HG02840 (cell line): Measurements from ENCODE around the gene TSPAN14.
A peak's percentile ranks its signal among the peaks of the same experiment; 100 is the strongest.

Experiments
- ATAC-seq: cut with Tn5 transposase; IDR thresholded peaks from one replicate; pipeline ENCODE4 v1.9.1; 2021; ENCODE audit warnings: mild to moderate bottlenecking, moderate library complexity, moderate number of reproducible peaks; ENCODE audit not compliant: unreplicated experiment, low FRiP score

TSPAN14 gene

GRCh38 chr10:80500572-80501380 lies 46.7 kb downstream of the TSPAN14 start:
- ATAC-seq: peak; percentile 61

- ATAC-seq: no peak
These were observed 47.3 kb downstream of the TSPAN14 start for GRCh38 chr10:80501381-80501912.

- ATAC-seq: no peak
These were observed 47.9 kb downstream of the TSPAN14 start for GRCh38 chr10:80501913-80502521.

GRCh38 chr10:80502621-80503583 lies 48.8 kb downstream of the TSPAN14 start:
- ATAC-seq: no peak

- no peak for ATAC-seq
These were observed 49.6 kb downstream of the TSPAN14 start for GRCh38 chr10:80503584-80504157.

GRCh38 chr10:80504158-80504811 lies 50.2 kb downstream of the TSPAN14 start:
- no peak for ATAC-seq

- ATAC-seq: no peak
These were observed 50.9 kb downstream of the TSPAN14 start for GRCh38 chr10:80504897-80505465.

GRCh38 chr10:80506189-80506575 lies 52.1 kb downstream of the TSPAN14 start:
- ATAC-seq: no peak

GRCh38 chr10:80506836-80507487 lies 52.9 kb downstream of the TSPAN14 start:
- ATAC-seq: no peak

- ATAC-seq: no peak
These were observed 54.9 kb downstream of the TSPAN14 start for GRCh38 chr10:80509108-80509402.

- no peak for ATAC-seq
These were observed 55.5 kb downstream of the TSPAN14 start for GRCh38 chr10:80509403-80510161.

- no peak for ATAC-seq
These were observed 58.0 kb downstream of the TSPAN14 start for GRCh38 chr10:80512031-80512526.

GRCh38 chr10:80513106-80513505 lies 59.0 kb downstream of the TSPAN14 start:
- no peak for ATAC-seq

- ATAC-seq: no peak
These were observed 61.4 kb downstream of the TSPAN14 start for GRCh38 chr10:80515511-80515910.

GRCh38 chr10:80515941-80516340 lies 61.8 kb downstream of the TSPAN14 start:
- ATAC-seq: no peak

GRCh38 chr10:80516506-80517075 lies 62.5 kb downstream of the TSPAN14 start:
- ATAC-seq: no peak

- no peak for ATAC-seq
These were observed 63.5 kb downstream of the TSPAN14 start for GRCh38 chr10:80517416-80518142.
